NCI-H2107 treated with DMSO at 0.1 percent for 48 hours (cell line): ENCODE data around the gene OR4M1.
"Not testable (repeated sequence)": the region's sequence is repeated elsewhere in the genome, so short reads cannot be mapped to it uniquely, and the experiment has no call there.

Source experiments
- DNase-seq: peaks from one replicate; lab custom pipeline; 2025; ENCODE audit not compliant: unreplicated experiment; lab: John Stamatoyannopoulos, UW

OR4M1 gene

DNA sequence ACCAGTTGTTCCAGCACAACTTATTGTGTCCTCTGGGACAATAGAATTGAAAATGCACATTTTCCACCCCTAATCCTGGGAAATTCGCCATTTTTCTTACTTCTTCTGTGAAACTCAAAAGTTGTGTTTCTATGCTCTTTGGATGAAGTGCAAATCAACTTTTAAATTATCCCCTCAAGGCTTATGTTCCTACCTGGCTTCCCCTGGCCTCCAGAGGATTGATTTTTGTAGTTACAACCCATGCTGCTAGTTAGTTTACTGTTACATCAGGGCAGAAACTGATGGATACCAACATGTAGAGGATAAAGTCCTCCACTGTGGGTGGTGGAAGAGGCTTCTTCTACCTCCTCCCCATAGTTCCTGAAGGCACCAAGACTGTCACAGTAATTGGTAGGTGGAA, at the start of gene OR4M1:
OR4M1 (plus strand) TSS at position 301 of the 400 bp plus-strand sequence. CDS start 6,819 bp downstream, outside the sequence.
- DNase-seq, result not testable (repeated sequence)

DNA sequence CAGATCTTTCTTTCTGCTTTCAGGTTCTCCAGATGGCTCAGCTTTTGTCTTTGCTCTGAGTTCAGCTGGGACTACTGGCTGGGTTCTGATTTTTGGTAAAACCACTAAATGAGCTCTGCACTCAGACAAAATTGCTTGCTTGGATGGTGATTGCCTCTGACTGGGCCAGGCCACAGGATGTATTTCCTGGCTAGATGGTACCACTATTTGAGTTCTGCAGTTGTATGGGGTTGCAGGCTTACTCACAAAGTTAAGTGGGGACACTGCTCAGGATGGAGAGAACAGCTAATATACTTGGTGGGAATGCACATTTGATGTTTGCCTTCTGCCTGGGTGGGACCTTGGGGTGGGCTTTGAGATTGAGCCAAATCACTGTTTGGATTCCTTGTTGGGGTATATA, 43.9 kb upstream of the OR4M1 start:
- DNase-seq, result no peak

GRCh38 chr14:19729763-19730162, 43.5 kb upstream of the OR4M1 start:
- DNase-seq, result no peak

DNA sequence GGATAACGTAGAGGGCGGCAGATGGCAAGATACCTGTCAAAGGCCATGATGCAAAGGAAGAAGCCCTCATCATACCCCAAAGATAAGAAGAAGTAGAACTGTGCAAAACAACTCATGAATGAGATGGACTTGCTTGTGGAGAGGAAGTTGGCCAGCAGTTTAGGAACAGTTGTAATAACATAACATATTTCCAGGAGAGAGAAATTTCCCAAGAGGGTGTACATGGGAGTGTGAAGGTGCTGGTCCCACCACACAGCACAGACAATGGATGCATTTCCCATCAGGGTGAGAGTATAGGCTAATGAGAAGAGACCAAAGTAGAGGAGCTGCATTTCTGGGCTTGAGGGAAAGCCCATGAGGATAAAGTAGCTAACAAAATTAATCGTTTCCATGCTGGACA, 39.4 kb upstream of the OR4M1 start:
- not testable (repeated sequence) for DNase-seq

DNA sequence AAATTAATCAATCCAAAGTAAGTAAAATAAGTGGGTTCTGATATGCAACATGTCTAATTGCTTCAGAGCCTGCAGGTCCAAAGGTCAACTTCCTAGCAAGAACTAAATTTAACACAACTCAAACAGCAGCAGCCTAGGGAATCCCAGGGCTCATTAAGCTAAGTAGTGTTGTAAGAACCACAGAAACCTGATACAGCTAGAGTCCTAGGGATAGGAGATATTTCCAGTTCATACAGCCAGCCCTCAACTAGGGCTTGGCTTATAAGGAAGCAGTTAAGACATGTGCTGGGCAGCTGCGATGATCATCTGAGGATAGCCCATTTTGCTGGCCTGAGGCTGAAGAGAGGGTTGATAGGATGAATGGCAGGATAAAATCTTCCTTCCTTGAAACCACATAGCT, 30.0 kb upstream of the OR4M1 start, which contains the start of gene OR4Q3:
OR4Q3 (plus strand) TSS at position 316 of the 400 bp plus-strand sequence.
- DNase-seq, result no peak

DNA sequence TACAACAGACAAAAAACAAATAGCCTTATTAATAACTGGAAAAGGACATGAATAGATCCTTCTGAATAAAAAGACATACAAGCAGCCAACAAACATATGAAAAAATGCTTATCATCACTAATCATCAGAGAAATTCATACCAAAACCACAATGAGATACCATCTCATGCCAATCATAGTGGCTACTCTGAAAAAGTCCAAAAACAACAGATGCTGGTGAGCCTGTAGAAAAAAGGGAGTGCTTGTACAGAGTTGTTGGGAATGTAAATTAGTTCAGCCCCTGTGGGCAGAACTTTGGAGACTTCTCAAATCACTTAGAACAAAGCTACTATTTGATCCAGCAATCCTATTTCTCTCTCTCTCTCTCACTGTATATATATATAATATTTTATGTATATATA, 21.0 kb upstream of the OR4M1 start:
- not testable (repeated sequence) for DNase-seq

GRCh38 chr14:19754172-19754571, 19.1 kb upstream of the OR4M1 start:
- no peak for DNase-seq

DNA sequence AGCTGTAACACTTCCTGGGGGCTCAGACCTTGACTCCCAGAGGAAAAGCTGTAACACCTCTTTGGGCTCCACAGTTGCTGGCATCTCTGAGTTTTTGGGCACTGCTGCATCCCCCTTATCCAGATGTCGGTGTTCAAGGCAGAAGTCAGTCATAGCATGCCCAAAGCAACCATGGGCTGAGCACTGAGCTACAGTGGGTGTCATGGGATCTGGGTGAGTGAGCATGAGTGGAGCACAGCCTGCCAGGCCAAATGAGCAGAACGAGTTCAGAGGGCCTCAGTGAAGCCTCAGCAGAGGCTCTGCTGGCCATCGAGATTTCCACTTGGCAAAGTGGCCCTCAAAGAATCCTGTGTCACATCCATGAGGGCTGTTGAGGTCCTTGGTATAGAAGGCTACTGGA, 1.8 kb upstream of the OR4M1 start:
- not testable (repeated sequence) for DNase-seq

- DNase-seq, result no peak
These were observed 1.3 kb upstream of the OR4M1 start for GRCh38 chr14:19771895-19772430.

GRCh38 chr14:19772454-19772853, 850 bp upstream of the OR4M1 start:
- not testable (repeated sequence) for DNase-seq

GRCh38 chr14:19775587-19775986, 2.3 kb downstream of the OR4M1 start:
- DNase-seq, result no peak

DNA sequence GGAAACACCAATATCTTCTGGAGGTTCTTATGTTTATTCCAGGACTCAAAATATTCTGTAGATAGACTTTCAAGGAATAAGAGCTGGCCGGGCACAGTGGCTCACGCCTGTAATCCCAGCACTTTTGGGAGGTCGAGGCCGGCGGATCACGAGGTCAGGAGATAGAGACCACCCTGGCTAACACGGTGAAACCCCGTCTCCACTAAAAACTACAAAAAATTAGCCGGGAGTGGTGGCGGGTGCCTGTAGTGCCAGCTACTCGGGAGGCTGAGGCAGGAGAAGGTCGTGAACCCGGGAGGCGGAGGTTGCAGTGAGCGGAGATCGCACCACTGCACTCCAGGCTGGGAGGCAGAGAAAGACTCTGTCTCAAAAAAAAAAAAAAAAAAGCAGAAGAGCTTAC, 12.5 kb downstream of the OR4M1 start:
- not testable (repeated sequence) for DNase-seq

DNA sequence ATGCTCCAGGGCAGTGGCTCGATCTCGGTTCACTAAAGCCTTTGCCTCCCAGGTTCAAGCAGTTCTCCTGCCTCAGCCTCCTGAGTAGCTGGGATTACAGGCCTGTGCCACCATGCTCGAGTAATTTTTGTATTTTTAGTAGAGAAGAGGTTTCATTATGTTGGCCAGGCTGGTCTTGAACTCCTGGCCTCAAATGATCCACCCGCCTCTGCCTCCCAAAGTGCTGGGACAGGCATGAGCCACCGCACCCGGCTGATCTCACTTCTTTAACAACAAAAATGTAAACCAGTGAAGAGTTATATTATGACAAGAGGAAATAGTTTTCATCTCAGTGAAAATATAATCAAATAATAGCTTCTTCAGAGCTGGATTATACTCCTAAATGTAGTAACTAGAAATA, 14.0 kb downstream of the OR4M1 start:
- not testable (repeated sequence) for DNase-seq

DNA sequence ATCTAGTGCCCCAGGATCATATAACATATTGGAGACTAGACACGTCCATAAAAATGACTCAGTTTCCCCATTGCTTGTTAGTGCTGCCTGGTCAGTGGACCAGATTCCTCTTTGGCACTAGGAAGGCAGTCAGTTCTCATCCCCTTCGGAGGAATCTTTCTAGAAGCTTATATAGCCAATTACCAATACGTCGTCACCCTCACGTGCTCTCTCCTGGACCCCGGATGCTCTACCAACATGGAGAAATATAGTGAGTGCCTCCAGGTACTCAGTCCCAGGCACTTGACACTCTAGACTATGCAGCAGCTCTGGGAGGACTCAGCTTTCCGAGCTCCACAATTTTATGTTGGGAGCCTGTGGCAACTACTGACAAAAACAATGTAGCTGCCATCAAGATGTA, 14.8 kb downstream of the OR4M1 start:
- not testable (repeated sequence) for DNase-seq

DNA sequence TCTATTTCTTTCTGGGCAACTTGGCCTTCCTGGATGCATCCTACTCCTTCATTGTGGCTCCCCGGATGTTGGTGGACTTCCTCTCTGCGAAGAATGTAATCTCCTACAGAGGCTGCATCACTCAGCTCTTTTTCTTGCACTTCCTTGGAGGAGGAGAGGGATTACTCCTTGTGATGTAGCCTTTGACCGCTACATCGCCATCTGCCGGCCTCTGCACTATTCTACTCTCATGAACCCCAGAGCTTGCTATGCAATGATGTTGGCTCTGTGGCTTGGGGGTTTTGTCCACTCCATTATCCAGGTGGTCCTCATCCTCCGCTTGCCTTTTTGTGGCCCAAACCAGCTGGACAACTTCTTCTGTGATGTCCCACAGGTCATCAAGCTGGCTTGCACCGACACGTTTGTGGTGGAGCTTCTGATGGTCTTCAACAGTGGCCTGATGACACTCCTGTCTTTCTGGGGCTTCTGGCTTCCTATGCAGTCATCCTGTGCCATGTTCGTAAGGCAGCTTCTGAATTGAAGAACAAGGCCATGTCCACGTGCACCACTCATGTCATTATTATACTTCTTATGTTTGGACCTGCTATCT, 23.3 kb downstream of the OR4M1 start:
- not testable (repeated sequence) for DNase-seq

- no peak for DNase-seq
These were observed 26.6 kb downstream of the OR4M1 start for GRCh38 chr14:19799880-19800279.

DNA sequence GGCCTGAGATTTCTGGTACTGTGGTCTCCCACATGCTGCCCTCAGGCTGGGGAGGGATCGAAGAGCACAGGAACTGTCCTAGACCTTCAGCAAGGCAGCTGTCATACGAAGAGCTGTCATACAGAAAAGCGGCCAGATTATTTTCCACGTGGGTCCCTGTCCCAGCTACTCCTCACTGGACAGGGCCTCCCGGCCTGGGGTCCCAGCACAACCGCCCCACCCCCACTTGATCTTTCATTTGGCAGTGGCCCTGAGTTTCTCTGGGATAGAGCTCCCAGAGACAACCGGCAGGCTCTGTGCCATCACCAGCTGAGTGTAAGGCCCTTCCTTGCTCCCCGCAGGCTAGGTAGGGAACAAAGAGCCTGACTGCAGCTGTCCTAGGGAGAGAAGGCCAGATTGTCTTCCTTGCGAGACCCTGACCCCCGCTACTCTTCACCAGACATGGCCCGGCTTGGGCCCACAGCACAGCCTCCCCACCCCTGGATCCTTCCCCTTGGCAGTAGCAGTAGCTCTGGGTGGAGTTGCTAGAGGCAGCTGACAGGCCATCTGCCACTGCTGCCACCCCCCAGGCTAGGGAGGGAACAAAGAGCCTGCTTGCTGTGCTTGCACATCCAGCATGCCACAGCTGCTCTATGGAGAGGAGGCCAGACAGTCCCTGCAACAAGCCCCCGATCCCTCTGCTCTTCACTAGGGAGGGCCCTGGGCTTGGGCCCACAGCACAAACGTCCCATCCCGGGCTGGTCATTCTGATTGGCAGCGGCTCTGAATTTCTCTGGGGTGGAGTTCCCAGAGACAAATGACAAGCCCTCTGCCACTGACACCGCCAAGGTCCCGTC, 27.2 kb downstream of the OR4M1 start:
- DNase-seq, result no peak

- no peak for DNase-seq
These were observed 27.8 kb downstream of the OR4M1 start for GRCh38 chr14:19801118-19801464.

DNA sequence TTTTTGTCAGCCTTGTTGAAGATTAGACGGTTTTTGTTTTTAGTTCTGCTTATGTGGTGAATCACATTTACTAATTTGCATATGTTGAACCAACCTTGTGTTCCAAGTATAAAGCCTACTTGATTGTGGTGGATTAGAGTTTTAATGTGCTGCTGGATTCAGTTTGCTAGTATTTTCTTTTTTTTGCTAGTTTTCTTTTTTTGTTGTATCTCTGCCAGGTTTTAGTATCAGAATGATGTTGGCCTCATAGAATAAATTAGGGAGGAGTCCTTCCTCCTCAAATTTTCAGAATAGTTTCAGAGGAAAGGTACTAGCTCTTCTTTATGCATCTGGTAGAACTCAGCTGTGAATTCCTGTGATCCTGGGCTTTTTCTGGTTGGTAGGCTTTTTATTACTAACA, 30.2 kb downstream of the OR4M1 start, which contains the start of gene OR4N2:
OR4N2 (plus strand) TSS at position 301 of the 400 bp plus-strand sequence. CDS start 23,679 bp downstream, outside the sequence.
- not testable (repeated sequence) for DNase-seq

DNA sequence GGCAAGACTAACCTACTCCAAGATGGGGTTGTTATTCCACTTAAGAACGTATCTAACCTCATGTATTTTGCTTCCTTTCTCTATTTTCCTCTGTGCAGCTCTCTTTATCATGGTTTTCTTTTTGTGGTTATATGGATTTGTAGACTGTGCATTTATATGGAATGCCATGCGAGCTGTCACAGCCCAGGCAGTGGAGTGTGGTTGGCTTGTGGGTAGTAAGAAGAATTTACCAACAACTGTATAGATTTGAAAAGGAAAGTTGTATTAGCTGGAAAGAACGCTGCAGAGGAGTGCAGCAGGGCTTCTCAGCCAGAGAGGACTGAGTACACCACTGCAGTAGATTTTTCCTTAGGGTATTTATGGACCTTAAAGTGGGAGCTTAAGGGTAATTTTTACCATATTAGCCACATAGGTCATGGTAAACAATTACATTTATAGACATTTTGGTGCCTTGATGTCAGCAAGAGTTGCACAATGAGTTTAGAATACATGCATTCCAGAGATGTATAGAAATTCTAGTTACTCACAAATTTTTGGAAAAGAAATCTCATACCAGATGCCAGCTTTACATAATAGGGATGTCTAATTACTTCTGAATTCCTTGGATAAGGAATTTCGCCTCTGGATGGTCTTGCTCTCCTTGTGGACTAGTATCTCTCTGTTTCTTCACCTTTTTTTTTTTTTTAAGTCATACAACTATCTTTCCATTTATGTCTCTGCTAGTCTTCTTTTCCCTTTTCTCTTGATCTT, 40.0 kb downstream of the OR4M1 start:
- not testable (repeated sequence) for DNase-seq

DNA sequence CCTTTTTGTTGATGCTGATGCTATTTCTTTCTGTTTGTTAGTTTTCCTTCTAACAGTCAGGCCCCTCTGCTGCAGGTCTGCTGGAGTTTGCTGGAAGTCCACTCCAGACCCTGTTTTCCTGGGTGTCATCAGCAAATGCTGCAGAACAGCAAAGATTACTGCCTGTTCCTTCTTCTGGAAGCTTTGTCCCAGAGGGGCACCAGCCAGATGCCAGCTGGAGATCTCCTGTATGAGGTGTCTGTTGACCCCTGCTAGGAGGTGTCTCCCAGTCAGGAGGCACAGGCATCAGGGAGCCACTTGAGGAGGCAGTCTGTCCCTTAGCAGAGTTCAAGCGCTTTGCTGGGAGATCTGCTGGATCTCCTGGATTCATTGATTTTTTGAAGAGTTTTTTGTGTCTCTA, 46.6 kb downstream of the OR4M1 start:
- not testable (repeated sequence) for DNase-seq
